ENCODE data around the gene TOMM34. TPM values are rescaled to one million over a fixed set of nuclear protein-coding genes. Genes with fewer than 3 reads are reported as not detected.

The TOMM34 gene
- total RNA-seq, 4 donors from 2014 or later: 18.4 to 26.0 (median 23.0) TPM

DNA sequence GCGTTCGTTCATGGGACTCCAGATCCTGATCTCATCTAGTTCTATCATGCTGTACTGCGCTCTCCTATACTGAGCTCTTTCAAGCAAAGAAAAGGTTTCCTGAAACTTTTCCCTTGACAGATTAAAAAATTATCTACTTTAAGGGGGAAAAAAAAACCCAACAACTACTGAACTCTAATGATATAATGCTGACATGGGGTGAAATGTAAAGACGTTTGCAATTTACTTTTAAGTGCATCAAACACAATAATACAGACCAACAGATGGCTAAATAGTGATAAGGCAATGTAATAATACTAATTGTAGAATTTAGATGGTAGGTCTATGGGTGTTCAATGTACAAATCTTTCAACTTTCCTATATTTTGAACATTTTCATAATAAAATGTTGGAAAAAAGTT is 16.4 kb downstream of the TOMM34 start:
- H3K27me3 ChIP-seq: no peaks in the 10 kb centered on the region
- intact Hi-C loops (cut with DNase I): no loop called here
- H3K4me3 ChIP-seq (replicated peaks in 1 of 3): no peak overlapping the region
- DNase-seq: no peak
- H3K4me1 ChIP-seq: no peaks in the 10 kb centered on the region
- H3K36me3 ChIP-seq: peaks cover 57 to 60% of the 10 kb centered on the region in 2 donors
- no peak overlapping the region for H3K27ac ChIP-seq
- no peaks in the 10 kb centered on the region for H3K9me3 ChIP-seq
- TF ChIP-seq POLR2A (IDR thresholded peaks at IDR 0.05): no peak
- TF ChIP-seq, protein P1, sequence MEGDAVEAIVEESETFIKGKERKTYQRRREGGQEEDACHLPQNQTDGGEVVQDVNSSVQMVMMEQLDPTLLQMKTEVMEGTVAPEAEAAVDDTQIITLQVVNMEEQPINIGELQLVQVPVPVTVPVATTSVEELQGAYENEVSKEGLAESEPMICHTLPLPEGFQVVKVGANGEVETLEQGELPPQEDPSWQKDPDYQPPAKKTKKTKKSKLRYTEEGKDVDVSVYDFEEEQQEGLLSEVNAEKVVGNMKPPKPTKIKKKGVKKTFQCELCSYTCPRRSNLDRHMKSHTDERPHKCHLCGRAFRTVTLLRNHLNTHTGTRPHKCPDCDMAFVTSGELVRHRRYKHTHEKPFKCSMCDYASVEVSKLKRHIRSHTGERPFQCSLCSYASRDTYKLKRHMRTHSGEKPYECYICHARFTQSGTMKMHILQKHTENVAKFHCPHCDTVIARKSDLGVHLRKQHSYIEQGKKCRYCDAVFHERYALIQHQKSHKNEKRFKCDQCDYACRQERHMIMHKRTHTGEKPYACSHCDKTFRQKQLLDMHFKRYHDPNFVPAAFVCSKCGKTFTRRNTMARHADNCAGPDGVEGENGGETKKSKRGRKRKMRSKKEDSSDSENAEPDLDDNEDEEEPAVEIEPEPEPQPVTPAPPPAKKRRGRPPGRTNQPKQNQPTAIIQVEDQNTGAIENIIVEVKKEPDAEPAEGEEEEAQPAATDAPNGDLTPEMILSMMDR (IDR thresholded peaks at IDR 0.05): no peak
- WGBS, 2 donors: 94 to 96% methylated on average over 4 of the region's 4 CpGs

DNA sequence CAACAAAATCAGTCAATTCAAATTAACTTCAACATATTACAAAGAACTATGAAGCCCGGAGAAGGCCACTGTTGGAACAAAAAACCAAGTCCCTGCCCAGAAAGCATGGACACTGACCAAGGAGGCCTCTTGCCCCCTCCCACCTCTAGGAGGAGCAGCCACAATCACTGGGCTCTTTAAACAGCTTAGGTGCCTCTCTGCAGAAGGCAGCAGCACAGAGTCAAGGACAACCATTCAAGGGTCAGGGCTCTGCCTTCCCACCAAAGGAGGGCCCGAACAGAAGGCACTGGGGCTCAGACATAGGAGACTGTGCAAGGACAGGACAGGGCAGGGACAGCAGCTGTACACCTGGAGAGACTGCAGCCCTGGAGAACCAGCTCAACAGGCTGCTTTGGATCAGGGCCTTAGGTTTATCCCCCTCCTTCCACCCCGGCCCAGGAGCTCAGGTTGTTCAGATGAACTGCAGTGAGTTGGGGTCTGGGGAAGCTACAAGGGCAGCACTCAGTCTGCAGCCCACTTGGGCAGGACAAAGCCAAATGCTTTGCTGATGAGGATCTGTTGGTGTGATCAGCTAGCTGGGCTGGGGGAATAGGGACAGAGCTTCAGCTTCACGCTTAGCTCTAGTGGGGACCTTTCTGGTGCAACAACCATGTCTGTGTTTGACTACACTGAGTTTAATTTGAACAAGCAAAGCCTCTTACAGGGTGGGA is 17.8 kb downstream of the TOMM34 start:
- Histone ChIP-seq H3K27me3 (no peaks in the 10 kb centered on the region), H3K4me1 (no peaks in the 10 kb centered on the region), H3K27ac (no peak overlapping the region), H3K4me3 (replicated peaks in 1 of 3) (no peak overlapping the region), H3K9me3 (no peaks in the 10 kb centered on the region), H3K36me3 (peaks cover 50 to 52% of the 10 kb centered on the region in 2 donors)
- intact Hi-C loops (cut with DNase I): no loop called here
- TF ChIP-seq, protein P1 (IDR thresholded peaks at IDR 0.05): no peak
- TF ChIP-seq POLR2A (IDR thresholded peaks at IDR 0.05): no peak
- WGBS, 2 donors: 85 to 88% methylated on average over 2 to 3 of the region's 4 CpGs
- no peak for DNase-seq

DNA sequence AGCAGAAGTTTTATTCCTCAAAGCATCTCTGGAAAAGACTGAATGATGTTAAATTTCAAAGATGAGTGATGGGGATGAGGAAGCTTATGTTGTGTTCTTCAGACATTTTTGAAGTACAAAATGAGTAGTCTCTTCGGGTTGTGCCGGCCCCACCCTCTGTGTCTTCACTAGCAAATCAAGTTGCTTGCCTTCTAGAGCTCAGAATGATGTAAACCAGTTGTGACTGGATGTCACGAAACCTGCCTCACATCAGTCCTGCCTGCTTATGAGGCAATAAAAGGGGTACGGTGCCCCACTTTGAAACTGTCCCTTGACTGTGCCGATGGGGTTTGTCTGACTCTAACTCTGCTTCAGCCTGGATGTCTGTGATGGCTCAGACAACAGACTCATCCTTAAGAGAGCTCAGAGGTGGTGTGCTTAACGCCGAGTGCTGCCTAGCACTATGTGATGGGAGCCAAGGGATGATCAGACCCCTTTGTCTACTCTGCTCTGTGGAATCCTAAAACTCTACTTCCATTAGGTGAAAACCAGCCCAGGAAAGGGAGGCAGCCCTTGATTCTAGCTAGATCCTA is 19.0 kb downstream of the TOMM34 start:
- no peak overlapping the region for H3K4me3 ChIP-seq (replicated peaks in 1 of 3)
- WGBS, 2 donors: 84 to 90% methylated on average over 7 of the region's 7 CpGs
- H3K9me3 ChIP-seq: no peaks in the 10 kb centered on the region
- H3K27ac ChIP-seq: no peak overlapping the region
- intact Hi-C loops (cut with DNase I): no loop called here
- no peaks in the 10 kb centered on the region for H3K27me3 ChIP-seq
- no peaks in the 10 kb centered on the region for H3K4me1 ChIP-seq
- no peak for DNase-seq
- TF ChIP-seq, protein P1 (IDR thresholded peaks at IDR 0.05): no peak
- TF ChIP-seq POLR2A (IDR thresholded peaks at IDR 0.05): no peak
- H3K36me3 ChIP-seq: peaks cover 39 to 44% of the 10 kb centered on the region in 2 donors

DNA sequence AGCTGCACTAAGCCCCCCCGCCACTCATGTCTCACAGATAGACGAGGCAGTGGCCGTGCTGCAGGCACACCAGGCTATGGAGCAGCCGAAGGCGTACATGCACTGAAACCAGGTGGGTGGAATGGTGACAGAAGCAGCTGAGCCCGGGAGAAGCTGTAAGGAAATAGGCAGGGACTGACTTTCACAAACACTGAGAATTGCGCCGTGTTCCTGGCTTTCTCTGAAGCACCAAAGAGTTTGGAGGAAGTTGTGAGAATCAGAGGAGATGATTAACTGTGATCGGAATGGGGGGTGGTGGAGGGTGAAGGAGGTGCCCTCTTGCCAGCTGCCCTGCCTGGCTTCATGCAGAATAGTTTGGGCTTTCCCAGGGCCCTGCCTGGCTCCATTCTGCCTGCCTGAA is 21.6 kb downstream of the TOMM34 start:
- 92% methylated on average over 9 of the region's 9 CpGs for WGBS, 2 donors
- no peak overlapping the region for H3K4me3 ChIP-seq (replicated peaks in 1 of 3)
- H3K27me3 ChIP-seq: no peaks in the 10 kb centered on the region
- no peak for DNase-seq
- TF ChIP-seq, protein P1 (IDR thresholded peaks at IDR 0.05): no peak
- no peak for TF ChIP-seq POLR2A (IDR thresholded peaks at IDR 0.05)
- no peak overlapping the region for H3K27ac ChIP-seq
- intact Hi-C loops (cut with DNase I): no loop called here
- no peaks in the 10 kb centered on the region for H3K4me1 ChIP-seq
- H3K9me3 ChIP-seq: no peaks in the 10 kb centered on the region
- peaks cover 24% of the 10 kb centered on the region in 2 donors for H3K36me3 ChIP-seq

DNA sequence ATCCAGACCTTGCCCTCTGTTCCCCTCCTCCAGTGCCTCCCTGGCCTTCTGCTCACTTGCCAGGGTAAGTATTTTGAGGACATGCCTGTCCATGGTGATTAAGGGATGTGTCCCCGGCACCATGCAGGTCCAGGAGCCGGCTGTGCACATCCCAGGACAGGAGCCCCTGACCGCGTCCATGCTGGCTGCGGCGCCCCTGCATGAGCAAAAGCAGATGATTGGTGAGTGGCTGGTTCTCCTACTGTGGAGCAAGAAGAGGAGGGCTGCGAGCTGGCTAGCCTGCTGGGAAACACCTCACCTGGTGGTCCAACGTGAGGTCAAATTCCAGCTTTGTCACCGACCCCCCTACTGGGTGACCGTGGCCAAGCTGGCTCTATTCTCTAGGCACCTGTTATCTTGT is 23.7 kb downstream of the TOMM34 start:
- TF ChIP-seq, protein P1 (IDR thresholded peaks at IDR 0.05): no peak
- no peak for TF ChIP-seq POLR2A (IDR thresholded peaks at IDR 0.05)
- H3K4me3 ChIP-seq (replicated peaks in 1 of 3): no peak overlapping the region
- H3K4me1 ChIP-seq: no peaks in the 10 kb centered on the region
- DNase-seq: no peak
- H3K36me3 ChIP-seq: peaks cover 3 to 7% of the 10 kb centered on the region in 2 donors
- intact Hi-C loops (cut with DNase I): no loop called here
- H3K27ac ChIP-seq: no peak overlapping the region
- H3K27me3 ChIP-seq: no peaks in the 10 kb centered on the region
- 93 to 94% methylated on average over 10 of the region's 10 CpGs for WGBS, 2 donors
- H3K9me3 ChIP-seq: no peaks in the 10 kb centered on the region
